ENCODE measurements around the gene USP5.

DNA sequence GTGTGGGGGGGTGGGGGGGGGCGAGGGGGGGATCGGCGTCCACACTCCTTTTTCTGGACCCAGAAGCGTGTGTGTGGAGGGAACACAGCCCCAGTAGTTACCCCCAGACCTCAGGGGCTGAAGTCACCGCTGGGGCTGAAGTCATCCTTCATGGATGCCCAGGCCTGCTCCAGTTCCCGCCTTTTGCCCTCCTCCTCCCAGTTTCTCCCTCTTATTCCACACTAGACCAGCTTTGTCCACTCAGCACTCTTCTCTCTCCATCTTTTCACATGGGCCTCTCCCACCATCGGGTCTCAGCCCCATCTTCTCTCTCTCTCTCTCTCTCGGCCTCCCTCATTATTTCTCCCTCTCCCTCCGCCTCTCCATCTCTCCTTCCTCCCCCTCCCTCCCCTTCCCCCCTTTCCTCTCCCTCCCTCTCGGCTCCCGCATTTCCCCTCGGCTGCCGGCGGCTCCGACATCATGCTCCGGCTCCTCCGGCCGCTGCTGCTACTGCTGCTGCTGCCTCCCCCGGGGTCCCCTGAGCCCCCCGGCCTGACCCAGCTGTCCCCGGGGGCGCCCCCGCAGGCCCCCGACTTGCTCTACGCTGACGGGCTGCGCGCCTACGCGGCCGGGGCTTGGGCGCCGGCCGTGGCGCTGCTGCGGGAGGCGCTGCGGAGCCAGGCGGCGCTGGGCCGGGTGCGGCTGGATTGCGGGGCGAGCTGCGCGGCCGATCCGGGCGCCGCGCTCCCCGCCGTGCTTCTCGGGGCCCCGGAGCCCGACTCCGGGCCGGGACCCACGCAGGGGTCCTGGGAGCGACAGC is 23.8 kb upstream of the USP5 start, which contains the start of gene P3H3:
- TF ChIP-seq, protein P1, sequence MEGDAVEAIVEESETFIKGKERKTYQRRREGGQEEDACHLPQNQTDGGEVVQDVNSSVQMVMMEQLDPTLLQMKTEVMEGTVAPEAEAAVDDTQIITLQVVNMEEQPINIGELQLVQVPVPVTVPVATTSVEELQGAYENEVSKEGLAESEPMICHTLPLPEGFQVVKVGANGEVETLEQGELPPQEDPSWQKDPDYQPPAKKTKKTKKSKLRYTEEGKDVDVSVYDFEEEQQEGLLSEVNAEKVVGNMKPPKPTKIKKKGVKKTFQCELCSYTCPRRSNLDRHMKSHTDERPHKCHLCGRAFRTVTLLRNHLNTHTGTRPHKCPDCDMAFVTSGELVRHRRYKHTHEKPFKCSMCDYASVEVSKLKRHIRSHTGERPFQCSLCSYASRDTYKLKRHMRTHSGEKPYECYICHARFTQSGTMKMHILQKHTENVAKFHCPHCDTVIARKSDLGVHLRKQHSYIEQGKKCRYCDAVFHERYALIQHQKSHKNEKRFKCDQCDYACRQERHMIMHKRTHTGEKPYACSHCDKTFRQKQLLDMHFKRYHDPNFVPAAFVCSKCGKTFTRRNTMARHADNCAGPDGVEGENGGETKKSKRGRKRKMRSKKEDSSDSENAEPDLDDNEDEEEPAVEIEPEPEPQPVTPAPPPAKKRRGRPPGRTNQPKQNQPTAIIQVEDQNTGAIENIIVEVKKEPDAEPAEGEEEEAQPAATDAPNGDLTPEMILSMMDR (IDR thresholded peaks at IDR 0.05; ENCODE audit: poor library complexity) = peak; percentile 9
- TF ChIP-seq EZH2 (IDR thresholded peaks at IDR 0.05; ENCODE audit: borderline replicate concordance) = no peak

Measured in hepatocyte (in vitro differentiated cells).